Left cardiac atrium (tissue), 4 donors: ENCODE measurements around the gene RSPH10B2. TPM values are rescaled to one million over a fixed set of nuclear protein-coding genes. Genes with fewer than 3 reads are reported as not detected.
"Not testable (repeated sequence)": the region's sequence is repeated elsewhere in the genome, so short reads cannot be mapped to it uniquely, and the experiment has no call there.

Experiments used
- ATAC-seq, 2 donors: fragments of 200-7000 bp; cut with Tn5 transposase; one replicate each; pipeline ENCODE4 v1.9.1; 2020; ENCODE audit warnings: mild to moderate bottlenecking in 2 of 2, moderate library complexity in 2 of 2
- DNase-seq: peaks from one replicate; pipeline ENCODE4 v3.0.0-alpha.2; 2020
- intact Hi-C, 2 donors: fragments of 100-400 bp; cut with DNase I; formaldehyde crosslinking; loops; one replicate each; pipeline versions ENCODE4 v1.14.1 to v1.15.1; 2022 to 2023
- long read RNA-seq: library from polyadenylated mRNA; unstranded; transcript quantifications from one replicate; pipeline ENCODE4 v2.0.0, GENCODE V29; 2021
- total RNA-seq, 2 donors: library from RNA; stranded (reverse); fragmentation: NEBNext Ultra II Directional; extraction: Animal tissue kit (Norgen Biotek cat#: 25700); gene quantifications; one replicate each; pipeline ENCODE4 v1.2.1, GENCODE V29; 2021
- donor health status: DM: no; HTN: yes; CAD: no.
- donor health status: DM: no; HTN: yes; CAD: no; lungs with severe emphysema.
- donor health status: DM: yes; HTN: yes; CAD: no.
- donor health status: Dilated cardiomyopathy.

Gene RSPH10B2
- not detected for total RNA-seq
- long read RNA-seq, result 0 reads

DNA sequence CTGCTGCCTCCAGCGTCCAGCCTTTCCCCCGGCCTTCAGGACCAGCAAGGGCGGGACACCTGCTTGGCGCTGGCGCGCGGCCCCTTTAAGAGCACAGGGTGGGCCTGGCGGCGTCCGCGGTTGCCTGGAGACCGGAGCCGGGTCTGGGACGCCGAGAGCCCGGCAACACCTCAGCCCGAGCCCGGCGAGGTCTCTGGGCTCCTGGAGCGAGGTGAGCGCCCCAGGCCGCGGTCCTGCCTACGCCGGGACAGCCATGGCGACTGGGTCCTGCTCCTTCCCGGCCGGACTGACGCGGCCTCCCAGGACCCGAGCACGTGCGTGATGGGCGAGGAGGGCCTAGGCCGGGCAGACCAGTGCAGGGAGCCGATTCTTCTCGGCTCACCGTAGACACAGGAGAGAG lies at the start of gene RSPH10B2:
TSS of gene RSPH10B2 (plus strand) at position 140 of the 400 bp plus-strand sequence. CDS start 3,575 bp downstream, outside the sequence.
- ATAC-seq, result peak; percentile 77 to 78
- DNase-seq, result not testable (repeated sequence)

DNA sequence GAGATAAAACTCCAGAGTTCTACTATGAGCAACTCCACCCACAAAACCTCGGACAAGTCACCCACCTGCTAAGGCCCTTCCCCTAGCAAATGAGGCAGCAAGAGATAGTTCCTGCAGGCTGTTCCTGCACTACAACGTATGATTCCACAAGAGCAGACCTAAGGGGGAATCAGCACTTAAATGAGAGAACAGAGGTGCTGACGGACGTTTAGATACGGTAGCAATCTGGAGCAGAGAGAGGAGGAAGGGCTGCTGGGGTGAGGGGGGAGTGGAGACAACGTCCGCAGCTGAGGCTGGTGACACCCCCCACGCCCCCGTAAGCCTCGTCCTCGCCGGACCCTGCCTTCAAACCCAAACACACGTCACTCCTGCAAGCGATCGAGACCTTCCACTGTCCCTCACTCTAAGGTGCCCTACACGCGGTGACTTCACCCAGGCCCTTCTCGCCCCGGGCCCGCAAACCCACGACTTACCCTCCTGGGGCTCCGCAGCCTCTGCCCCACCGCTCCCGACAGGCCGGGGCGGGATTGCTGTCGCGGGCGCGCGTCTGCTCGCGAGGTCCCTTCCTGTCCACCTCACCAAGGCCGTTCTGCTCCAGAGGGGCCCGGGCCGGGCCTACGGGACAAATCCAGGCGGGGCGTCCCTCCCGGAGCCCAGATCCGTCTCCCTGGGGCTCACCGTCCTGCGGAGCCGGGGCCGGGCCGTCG lies 47.8 kb upstream of the RSPH10B2 start:
- intact Hi-C loops, result loop anchor here in 1 of 2 donors (2.0 kb wide), 1 partner anchor 67 kb away; no protein-coding TSS in a partner anchor
- DNase-seq, result peak; percentile 43
- peak; percentile 15 to 46 for ATAC-seq

More for the DNA sequence above, at the start of gene RSPH10B2:
- intact Hi-C loops, result not testable (repeated sequence)

DNA sequence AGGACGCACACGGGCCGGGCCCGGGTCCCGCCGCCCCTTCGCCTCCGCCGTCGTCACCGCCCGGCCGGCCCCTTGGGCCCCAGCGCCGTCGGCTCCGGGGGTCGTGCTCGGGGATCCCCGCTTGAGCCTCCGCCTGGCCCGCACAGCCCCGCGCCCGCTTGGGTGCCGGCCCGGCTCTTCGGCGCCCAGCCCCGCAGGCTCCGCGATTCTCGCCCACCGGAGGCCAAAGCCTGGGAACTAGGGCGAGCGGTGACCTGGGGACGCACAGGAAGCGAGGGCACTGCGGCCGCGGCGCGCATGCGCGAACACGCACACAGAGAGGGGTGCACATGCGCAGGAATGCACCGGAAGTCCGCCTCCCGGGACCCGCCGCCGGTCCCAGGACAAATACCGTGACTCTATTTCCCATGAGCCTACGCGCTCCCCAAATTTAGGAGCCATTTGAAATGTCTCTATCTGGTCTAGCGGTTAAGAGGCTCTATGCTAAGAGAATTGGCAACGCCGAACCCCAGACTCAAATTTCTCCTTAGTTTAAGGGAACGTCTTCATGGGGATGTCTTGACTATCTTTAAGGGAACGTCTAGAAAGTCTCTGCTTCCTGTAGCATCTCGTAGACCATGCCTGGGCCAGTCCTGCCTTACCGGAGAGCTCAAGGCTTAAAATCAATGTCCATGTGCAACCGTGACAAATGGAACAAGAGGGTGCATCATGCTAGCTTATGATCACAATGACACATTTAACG lies 47.1 kb upstream of the RSPH10B2 start, which contains the start of gene ZNF12:
TSS of gene ZNF12 (minus strand) at position 282 of the 742 bp plus-strand sequence. CDS start 1,774 bp downstream, outside the sequence.
- intact Hi-C loops, result no loop called here
- DNase-seq, result peak; percentile 99
- ATAC-seq, result peak; percentile 99

DNA sequence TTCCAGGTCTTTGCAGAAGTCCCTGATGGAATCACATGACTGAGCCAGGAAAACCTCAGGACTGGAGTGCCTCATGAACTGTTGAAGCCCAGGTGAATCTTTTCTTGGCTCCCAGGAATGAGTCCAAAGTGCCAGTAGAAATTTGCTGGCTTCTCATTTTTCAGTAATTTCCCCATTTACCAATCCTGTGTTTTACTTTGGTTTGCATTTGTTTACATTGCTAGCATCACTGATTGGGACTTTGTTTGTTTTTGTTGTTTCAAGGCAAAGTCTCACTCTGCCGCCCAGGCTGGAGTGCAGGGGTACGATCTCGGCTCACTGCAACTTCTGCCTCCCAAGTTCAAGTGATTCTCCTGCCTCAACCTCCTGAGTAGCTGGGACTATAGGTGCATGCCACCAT lies 45.6 kb upstream of the RSPH10B2 start:
- no peak for DNase-seq
- intact Hi-C loops, result no loop called here
- ATAC-seq, result no peak

DNA sequence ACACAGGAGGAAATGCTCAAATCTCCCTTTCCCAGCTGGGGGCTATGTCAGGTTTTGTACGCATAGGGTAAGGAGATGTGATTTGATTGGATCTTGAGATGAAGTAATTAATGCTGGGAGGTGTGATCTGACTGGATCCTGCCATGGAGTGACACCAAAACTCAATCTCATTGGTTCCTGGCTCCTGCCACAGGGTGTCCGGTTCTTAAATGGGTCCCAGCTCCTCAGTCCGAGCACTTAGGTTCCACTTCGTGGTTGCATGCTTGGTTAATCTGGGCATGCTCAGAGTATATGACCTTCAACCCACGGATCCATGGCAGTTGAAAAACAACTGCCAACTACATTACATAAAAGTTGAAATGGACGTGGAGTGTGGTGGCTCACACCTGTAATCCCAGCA lies 44.1 kb upstream of the RSPH10B2 start:
- DNase-seq (no peak), ATAC-seq (no peak)
- intact Hi-C loops, result no loop called here

DNA sequence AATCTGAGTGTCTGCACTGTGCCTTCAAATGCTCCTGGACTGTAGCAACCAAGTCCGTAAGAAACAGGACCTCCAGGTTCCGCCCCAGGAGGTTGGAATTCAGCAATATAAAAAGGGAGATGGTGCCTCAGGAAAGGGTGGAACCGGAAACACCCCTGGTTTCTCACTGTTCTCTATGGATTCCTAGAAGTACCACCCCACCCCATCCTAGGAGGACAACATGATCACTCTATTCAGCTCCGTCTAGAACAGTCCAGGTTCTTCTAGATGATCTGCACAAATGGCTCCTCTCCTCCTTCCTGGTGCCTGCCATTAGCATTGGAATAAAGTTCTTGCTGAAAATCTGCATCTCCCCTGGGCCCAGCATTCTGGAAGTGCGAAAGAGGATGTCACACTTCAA lies 39.5 kb upstream of the RSPH10B2 start:
- ATAC-seq (no peak), DNase-seq (no peak)
- intact Hi-C loops, result no loop called here

DNA sequence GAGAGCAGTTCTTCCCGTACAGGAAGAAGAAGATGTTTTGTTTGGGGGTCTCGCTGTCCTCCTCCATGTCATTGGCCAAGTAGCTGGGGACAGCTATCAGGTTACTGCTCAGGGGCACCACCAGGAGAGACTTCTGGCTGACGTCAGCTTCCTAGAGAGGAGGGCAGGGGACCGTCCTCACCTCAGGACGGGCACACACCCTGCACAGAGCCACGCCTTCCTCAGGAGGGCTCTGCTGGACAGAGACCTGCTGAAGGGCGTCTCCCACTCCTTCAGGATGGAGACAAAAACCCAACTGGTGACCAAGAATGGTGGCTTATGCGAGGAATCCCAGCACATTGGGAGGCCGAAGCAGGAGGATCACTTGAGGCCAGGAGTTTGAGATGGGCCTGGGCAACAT lies 38.0 kb upstream of the RSPH10B2 start:
- DNase-seq, intact Hi-C loops, ATAC-seq: not testable (repeated sequence)

DNA sequence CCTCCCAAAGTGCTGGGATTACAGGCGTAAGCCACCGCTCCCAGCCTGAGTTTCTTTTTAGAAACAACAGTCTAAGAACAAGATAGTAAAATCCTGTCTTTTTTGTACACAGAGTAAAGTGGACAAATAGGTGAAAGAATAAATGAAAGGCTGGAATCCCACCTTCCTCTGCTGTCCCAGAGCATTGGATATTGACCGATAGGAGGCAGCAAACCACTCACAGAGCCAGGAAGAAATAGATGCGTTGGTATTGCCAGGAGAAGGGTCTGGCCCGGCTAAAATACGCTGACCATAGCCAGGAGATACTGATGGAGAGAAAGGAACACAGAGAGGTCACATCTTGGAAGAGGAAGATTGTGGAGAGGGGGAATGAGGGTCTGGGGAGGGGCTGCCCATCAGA lies 35.8 kb upstream of the RSPH10B2 start:
- intact Hi-C loops, result no loop called here
- no peak for DNase-seq
- ATAC-seq, result no peak

DNA sequence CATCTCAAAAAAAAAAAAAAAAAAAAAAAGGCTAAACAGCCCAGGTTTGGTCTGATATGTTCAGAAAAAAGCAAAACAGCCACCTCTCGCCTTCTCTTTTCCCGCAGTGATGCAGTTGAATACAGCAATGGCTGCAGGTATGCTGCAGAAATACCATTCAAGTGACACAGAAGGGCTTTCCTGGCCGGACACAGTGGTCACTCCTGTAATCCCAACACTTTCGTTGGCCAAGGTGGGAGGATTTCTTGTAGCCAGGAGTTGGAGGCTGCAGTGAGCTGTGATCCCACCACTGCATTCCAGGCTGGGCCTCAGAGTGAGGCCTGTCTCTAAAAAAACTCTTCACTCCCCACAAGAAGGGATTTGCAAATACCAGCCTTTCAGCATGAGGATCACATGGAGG lies 29.6 kb upstream of the RSPH10B2 start:
- intact Hi-C loops, ATAC-seq, DNase-seq: not testable (repeated sequence)

DNA sequence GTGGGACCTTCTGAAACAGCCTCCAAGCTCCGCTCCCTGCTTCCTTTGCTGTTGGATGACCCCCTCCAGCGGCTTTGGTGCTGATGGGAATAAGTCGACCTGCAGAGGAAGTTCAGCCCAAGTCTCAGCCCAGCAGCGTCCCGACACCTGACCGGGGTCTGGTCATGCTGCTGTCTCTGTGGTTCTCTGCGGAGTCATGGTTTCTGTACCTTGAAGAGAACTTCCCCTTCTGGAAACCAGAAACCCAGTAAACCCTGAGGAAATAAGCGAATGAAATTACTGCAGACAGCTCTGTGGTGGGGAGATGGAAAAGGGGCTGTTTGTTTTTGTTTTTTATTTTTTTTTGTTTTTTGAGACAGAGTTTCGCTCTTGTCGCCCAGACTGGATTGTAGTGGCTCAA lies 28.9 kb upstream of the RSPH10B2 start:
- DNase-seq (no peak), ATAC-seq (no peak)
- intact Hi-C loops, result no loop called here

DNA sequence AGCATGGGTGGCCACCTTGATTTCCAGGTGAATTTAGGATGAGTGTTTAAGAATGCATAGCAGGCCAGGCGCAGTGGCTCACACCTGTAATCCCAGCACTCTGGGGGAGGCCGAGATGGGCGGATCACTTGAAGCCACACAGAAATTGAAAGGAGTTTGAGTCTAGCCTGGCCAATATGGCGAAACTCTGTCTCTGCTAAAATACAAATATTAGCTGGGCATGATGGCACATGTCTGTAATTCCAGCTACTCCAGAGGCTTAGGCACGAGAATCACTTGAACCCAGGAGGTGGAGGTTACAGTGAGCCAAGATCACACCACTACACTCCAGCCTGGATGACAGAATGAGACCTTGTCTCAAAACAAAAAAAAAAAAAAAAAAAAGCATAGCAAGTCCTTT lies 27.6 kb upstream of the RSPH10B2 start:
- ATAC-seq, intact Hi-C loops, DNase-seq: not testable (repeated sequence)

DNA sequence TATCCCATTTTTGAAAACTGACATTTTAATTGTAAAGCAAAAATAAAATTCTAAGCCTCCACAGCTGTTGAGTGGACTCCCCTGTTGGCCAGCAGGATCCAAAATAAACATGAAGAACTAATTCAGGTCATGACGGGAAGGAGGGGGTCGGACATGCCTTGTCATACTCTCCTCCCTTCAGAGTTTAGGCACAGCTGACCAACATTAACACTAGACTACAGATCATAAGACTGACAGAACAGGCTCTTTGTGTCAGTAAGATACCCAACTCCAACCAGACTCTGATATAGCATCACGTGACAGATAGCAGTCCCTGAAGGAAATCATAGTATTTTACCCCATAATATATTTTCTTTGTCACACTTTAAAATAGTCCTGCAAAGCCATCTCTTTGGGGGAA lies 26.2 kb upstream of the RSPH10B2 start:
- no peak for DNase-seq
- ATAC-seq, result no peak
- intact Hi-C loops, result no loop called here

DNA sequence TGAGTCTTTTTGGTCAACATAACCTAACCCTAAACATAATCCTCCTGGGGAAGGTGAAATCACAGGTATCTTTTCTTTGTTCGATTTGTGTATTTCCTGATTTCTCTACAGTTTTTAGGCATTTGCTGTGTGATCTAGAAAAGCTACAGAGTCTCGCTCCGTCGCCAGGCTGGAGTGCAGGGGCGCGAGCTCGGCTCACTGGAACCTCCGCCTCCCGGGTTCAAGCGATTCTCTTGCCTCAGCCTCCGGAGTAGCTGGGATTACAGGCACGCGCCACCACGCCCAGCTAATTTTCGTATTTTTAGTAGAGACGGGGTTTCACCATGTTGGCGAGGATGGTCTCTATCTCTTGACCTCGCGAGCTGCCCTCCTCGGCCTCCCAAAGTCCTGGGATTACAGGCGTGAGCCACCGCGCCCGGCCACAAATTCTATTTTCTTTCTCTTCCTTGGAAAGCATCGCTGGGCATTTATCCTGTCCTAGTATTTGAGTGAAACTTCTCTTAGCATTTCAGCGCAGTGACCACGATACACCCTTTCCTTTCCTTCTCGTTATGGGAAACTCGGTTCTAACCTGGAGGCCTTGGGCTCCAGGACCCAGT lies 24.9 kb upstream of the RSPH10B2 start:
- intact Hi-C loops, ATAC-seq, DNase-seq: not testable (repeated sequence)

DNA sequence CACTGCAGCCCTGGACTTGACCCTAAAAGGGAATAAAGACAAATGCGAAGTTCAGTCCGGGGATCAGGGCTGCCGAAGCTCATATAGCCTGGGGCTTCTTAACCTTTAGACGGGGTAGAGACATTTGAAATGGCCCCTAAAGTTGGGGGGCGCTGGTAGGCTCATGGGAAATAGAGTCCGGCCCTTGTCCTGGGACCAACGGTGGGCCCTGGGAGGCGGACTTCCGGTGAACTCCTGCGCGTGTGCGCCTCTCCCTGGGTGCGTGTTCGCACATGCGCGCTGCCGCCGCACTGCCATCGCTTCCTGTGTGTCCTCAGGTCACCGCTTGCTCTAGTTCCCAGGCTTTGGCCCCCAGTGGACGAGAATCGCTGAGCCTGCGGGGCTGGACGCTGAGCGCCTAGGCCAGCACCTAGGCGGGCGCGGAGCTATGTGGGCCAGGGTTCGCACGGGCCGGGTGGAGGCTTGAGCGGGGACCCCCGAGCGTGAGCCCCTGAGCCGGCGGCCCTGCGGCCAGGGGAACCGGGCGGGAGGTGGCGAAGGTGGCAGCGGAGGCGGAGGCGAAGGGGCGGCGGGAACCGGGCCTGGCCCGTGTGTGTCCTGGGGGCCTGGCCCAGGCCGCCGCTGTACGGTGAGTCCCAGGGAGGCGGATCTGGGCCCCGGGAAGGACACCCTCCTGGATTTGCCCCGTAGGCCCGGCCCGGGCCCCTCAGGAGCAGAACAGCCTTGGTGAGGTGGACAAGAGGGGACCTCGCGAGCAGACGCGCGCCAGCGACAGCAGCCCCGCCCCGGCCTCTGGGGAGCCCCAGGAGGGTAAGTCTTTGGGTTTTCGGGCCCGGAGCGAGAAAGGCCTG lies 24.2 kb upstream of the RSPH10B2 start:
- peak; percentile 100 for ATAC-seq
- intact Hi-C loops, result no loop called here
- peak; percentile 97 for DNase-seq

DNA sequence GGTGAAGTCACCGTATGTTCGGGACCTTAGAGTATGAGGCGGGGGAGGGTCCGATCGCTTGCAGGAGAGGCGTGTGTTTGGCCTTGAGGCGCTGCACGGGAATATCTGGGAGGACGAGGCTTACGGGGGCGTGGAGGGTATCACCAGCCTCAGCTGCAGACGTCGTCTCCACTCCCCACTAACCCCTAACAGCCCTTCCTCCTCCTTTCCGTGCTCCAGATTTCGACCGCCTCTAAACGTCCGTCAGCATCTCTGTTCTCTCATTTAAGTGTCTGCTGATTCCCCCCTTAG lies 23.6 kb upstream of the RSPH10B2 start:
- DNase-seq (no peak), ATAC-seq (peak in 1 of 2 donors; percentile 48)
- intact Hi-C loops, result no loop called here

DNA sequence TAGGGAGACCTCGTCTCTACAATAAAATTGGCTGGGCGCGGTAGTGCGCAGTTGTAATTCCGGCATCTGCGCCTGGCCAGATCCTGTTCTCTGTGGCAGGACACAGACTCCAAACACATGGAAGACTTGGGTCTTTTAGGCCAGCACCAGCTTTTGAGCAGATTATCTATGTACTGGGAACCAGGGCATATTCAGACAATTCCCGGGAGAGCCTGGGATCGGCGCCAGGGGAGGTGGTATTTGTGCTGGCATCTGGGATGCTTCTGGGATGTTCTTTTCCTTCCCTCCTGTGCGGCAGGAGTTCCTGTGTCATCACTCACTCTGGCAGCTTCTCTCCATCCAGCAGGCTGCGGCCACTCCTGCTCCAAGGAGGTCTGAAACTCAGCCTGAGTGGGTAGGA lies 15.5 kb upstream of the RSPH10B2 start:
- intact Hi-C loops, DNase-seq, ATAC-seq: not testable (repeated sequence)

DNA sequence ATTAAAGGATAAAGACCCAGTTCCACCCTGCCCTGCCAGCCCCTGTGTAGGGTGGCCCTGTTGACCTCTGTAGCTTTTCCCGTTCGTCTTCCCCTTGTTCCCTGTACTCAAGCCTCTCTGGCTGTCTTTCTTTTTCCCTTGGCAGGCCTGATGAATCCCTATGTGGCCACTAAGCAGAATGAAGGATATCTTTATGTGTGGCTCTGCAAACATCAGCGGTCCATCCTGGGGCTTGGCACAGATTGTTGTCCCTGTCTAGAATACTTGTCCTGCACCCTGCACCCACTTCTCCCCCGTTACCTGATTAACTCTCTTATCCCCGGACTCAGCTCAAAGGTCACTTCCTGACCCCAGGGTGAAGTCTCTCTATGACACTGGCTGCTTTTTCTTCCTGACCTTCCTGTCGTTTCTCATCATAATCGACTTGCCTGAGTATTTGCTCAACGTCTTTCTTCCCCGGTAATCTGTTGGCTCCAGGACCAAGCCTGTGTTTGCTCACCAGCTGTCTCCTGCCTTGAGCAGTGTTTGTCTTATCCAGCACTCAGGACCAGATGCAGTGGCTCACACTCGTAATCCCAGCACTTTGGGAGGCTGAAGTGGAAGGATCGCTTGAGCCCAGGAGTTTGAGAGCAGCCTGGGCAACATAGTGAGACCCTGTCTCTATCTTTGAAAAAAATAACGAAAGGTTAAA lies 9.3 kb upstream of the RSPH10B2 start:
- intact Hi-C loops, ATAC-seq, DNase-seq: not testable (repeated sequence)

DNA sequence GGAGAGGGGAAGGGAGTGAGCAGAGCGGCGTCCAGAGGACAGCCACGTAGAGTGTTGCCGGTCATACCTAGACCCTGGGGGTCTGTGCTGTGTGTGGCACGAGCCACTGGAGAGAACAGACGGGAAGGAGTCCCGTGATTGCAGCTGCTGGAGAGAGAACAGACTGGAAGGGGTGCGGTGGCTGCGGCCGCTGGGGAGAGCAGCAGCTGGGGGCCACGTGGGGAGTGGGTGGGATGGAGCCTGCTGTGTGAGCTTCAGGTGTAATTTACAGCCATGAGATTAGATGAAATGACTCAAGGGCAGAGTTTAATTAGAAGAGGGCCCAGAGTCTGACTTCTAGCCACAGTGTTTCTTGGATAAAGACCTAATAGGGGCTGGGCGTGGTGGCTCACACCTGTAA lies 4.6 kb upstream of the RSPH10B2 start:
- ATAC-seq, intact Hi-C loops, DNase-seq: not testable (repeated sequence)
